Activated CD4-positive, alpha-beta T cell treated with anti-CD3 and anti-CD28 coated beads, Interleukin-2, amount 10 ng/mL, durations not matched to agents 24 days and 14 days (primary cell): ENCODE data around the gene GRID1. TPM values are rescaled to one million over a fixed set of nuclear protein-coding genes. Genes with fewer than 3 reads are reported as not detected.
A peak's percentile ranks its signal among the peaks of the same experiment; 100 is the strongest.

Source experiments
- DNase-seq: peaks from one replicate; pipeline ENCODE4 v3.0.0; 2022
- H3K27ac Mint-ChIP-seq: one replicate; pipeline ENCODE4 v1.8.0; 2022; ENCODE audit warnings: mild to moderate bottlenecking, mixed read lengths
- H3K27me3 Mint-ChIP-seq: one replicate; pipeline ENCODE4 v1.8.0; 2022; ENCODE audit warnings: mixed read lengths
- H3K36me3 Mint-ChIP-seq: one replicate; pipeline ENCODE4 v1.8.0; 2022; ENCODE audit warnings: low read depth, mild to moderate bottlenecking, mixed read lengths
- H3K4me1 Mint-ChIP-seq: one replicate; pipeline ENCODE4 v1.8.0; 2021; ENCODE audit warnings: mixed read lengths
- H3K4me3 Mint-ChIP-seq: one replicate; pipeline ENCODE4 v1.8.0; 2022; ENCODE audit warnings: mild to moderate bottlenecking, moderate library complexity, mixed read lengths
- H3K9me3 Mint-ChIP-seq: one replicate; pipeline ENCODE4 v1.8.0; 2021; ENCODE audit warnings: mixed read lengths
- intact Hi-C: fragments of 100-400 bp; cut with micrococcal nuclease; formaldehyde crosslinking; loops from one replicate; pipeline ENCODE4 v1.15.1; 2023
- total RNA-seq: library from RNA; stranded (reverse); gene quantifications from 2 replicates; pipeline ENCODE4 v1.2.3, GENCODE V29; 2022

Gene GRID1
- total RNA-seq, 1 donor from 2014 or later: not detected

DNA sequence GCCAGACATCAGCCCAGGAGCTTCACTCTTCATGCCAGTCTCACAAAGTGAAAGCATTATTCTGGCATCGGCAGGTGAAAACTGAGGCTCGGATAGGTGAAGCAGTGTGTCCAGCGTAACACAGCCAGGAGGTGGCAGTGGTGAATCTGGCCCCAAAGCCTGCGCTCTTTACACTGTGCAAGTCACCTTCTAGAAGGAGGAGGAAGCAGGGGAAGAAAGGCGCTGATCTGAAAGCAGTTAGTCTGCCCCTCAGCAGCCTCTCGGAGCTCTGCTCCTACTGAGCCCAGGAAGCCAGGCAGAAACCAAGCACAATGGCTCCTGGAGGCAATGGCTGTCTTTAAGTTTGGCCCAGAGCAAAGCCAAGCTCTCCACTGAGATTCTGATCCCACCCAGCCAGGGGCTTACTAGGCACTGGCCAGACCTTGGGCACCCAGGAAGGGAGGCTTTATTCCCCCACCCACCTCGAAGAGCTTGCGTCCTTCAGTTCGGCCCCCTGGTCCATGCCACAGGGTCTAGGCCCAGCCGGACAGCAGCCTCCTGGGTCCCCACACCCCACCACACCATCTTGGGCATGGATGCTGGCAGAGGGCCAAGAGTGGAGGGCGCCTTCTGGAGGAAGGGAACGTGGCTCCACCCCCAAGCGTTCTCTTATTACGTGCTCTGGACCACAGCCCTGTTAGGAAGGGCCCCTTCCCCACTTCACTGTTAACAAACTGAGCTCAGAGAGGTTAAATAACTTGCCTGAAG lies 104.5 kb downstream of the GRID1 start:
- intact Hi-C loops: no loop called here
- H3K9me3 Mint-ChIP-seq: no peaks in the 10 kb centered on the region
- H3K27me3 Mint-ChIP-seq: peaks cover 19% of the 10 kb centered on the region
- no peak overlapping the region for H3K4me3 Mint-ChIP-seq
- H3K4me1 Mint-ChIP-seq: no peaks in the 10 kb centered on the region
- no peaks in the 10 kb centered on the region for H3K36me3 Mint-ChIP-seq
- peak; percentile 58 for DNase-seq
- no peak overlapping the region for H3K27ac Mint-ChIP-seq

DNA sequence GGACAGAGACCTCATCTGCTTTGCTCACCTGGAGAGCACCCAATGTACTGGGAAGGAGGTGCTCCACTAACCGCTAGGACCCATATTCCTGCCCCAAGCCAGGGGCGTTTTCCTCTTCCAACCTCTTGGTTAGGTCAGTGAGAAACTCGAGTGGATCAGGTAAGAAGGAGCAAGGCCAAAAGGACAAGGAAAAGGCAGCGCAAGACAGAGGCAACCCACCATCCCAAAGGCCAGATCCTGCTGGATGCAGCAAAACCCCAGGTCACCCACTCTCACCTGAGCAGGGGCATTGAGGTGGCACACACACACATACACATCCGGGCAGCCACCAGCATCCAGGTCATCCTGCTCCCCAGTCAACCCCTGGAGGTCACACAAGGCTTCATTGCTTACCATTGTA lies 105.1 kb downstream of the GRID1 start:
- H3K9me3 Mint-ChIP-seq: no peaks in the 10 kb centered on the region
- H3K4me3 Mint-ChIP-seq: no peak overlapping the region
- H3K4me1 Mint-ChIP-seq: no peaks in the 10 kb centered on the region
- H3K27me3 Mint-ChIP-seq: peaks cover 19% of the 10 kb centered on the region
- H3K36me3 Mint-ChIP-seq: no peaks in the 10 kb centered on the region
- intact Hi-C loops: no loop called here
- no peak for DNase-seq
- H3K27ac Mint-ChIP-seq: no peak overlapping the region

DNA sequence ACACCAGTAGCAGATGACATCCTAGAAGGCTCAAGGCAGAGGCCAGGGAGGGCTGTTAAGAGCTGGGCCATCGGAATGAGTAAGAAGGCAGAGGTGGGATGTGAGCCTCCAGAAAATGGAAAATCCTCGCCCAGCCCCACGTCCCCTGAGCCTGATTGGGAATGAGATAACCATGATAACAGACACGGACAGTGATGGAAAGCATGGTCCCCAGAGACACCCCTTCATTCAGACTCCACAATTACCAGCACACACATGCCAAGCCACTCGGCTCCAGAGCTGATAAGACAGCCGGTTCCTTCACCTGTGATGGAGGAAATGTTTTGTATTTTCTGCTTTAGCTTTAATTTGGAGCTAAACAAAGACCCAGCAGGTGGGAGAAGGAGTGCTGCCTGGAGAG lies 106.0 kb downstream of the GRID1 start:
- Mint-ChIP-seq H3K4me3 (no peak overlapping the region), H3K4me1 (no peaks in the 10 kb centered on the region), H3K27me3 (peaks cover 19% of the 10 kb centered on the region), H3K9me3 (no peaks in the 10 kb centered on the region), H3K27ac (no peak overlapping the region), H3K36me3 (no peaks in the 10 kb centered on the region)
- intact Hi-C loops: no loop called here
- DNase-seq: no peak

DNA sequence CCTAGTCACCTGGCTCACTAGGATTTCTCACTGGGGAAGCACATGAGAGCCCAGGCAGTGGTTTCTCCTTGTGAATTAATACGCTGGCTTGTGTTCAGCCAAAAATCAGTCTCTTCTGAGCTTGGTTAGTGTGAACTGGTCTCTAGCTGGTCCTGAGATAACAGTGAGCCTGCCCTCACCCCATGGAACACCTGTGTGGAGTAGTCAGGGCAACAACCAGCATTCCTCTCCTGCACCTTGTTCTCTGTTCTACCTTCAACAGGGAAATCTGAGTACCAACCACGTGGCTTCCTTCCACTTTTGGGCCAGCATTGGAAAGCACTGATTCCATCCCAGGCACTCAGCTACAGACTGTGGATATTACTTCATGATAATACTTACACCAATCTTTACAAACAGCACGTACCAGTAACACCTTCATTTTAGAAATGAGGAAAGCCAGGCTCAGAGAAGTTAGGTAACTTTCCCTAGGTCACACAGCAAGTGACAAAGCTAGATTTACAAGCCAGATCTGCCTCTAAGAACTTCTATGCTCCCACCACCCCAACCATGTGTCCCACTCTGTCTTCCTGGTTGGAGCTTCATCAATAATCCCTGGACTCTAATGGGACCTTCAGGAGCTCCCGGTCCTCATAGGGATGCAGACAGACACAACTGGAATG lies 106.6 kb downstream of the GRID1 start:
- Mint-ChIP-seq H3K4me3 (no peak overlapping the region), H3K27me3 (peaks cover 18% of the 10 kb centered on the region), H3K36me3 (no peaks in the 10 kb centered on the region), H3K9me3 (no peaks in the 10 kb centered on the region), H3K4me1 (no peaks in the 10 kb centered on the region), H3K27ac (no peak overlapping the region)
- no peak for DNase-seq
- intact Hi-C loops: no loop called here

DNA sequence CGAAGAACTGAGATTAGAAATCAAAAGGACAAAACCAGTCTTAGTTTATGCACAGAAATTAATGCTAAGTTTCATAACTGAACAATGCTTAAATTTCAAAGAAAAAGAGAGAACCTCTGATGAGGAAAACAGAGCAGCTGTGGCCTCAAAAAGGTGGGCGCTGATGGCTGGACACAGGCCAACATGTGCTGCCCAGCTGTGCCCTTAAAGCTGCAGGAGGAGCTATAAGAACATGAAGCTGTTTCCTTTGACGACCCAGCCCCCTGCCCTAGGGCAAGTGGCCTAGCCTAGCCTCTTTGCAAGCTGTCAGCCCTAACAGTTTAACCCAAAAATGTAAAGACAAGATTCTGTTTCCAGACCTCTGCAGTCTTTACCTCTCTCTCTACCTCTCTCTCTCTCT lies 107.7 kb downstream of the GRID1 start:
- Mint-ChIP-seq H3K9me3 (no peaks in the 10 kb centered on the region), H3K4me1 (no peaks in the 10 kb centered on the region), H3K36me3 (no peaks in the 10 kb centered on the region), H3K27me3 (peaks cover 14% of the 10 kb centered on the region), H3K27ac (no peak overlapping the region), H3K4me3 (no peak overlapping the region)
- intact Hi-C loops: no loop called here
- no peak for DNase-seq

DNA sequence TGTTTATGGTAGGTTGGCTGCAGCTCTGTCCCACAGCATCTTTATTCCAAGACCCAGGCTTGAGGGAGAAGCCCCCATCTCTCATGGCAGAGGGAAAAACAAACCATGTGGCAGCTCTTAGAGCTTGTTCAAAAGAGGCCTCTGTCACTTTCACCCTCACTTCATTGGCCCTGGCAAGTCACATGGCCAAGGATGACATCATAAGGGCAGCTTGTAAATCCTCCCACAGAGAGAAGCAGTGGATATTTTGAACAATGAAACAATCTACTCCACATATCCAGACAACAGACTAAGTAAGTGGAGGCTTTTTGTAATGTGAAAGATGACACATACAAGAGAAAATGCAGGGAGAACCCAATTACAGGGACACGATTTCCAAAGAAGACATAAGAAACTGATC lies 108.1 kb downstream of the GRID1 start:
- Mint-ChIP-seq H3K9me3 (no peaks in the 10 kb centered on the region), H3K4me3 (no peak overlapping the region), H3K27me3 (peaks cover 13% of the 10 kb centered on the region), H3K27ac (no peak overlapping the region), H3K4me1 (no peaks in the 10 kb centered on the region), H3K36me3 (no peaks in the 10 kb centered on the region)
- intact Hi-C loops: no loop called here
- DNase-seq: no peak

DNA sequence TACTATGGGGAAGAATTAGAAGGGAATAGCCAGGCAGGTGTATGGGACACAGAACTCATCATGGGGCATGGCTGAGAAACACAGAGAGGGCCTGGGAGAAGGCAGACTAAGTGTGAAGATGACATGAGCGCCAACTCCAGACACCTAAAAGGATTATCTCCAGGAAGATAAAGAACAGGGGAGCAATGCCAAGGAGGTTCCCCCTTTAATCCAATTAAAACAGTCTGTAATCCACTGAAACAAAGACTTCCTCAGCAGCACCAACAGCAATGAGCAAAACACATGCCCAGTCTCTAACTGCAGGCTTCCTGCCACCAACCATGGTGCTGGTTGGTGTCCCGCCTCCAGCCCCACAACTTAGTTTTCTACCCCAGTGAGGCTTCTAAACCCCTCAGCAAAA lies 108.9 kb downstream of the GRID1 start:
- DNase-seq: no peak
- peaks cover 9% of the 10 kb centered on the region for H3K27me3 Mint-ChIP-seq
- intact Hi-C loops: no loop called here
- no peak overlapping the region for H3K27ac Mint-ChIP-seq
- H3K36me3 Mint-ChIP-seq: no peaks in the 10 kb centered on the region
- no peaks in the 10 kb centered on the region for H3K4me1 Mint-ChIP-seq
- no peaks in the 10 kb centered on the region for H3K9me3 Mint-ChIP-seq
- no peak overlapping the region for H3K4me3 Mint-ChIP-seq

DNA sequence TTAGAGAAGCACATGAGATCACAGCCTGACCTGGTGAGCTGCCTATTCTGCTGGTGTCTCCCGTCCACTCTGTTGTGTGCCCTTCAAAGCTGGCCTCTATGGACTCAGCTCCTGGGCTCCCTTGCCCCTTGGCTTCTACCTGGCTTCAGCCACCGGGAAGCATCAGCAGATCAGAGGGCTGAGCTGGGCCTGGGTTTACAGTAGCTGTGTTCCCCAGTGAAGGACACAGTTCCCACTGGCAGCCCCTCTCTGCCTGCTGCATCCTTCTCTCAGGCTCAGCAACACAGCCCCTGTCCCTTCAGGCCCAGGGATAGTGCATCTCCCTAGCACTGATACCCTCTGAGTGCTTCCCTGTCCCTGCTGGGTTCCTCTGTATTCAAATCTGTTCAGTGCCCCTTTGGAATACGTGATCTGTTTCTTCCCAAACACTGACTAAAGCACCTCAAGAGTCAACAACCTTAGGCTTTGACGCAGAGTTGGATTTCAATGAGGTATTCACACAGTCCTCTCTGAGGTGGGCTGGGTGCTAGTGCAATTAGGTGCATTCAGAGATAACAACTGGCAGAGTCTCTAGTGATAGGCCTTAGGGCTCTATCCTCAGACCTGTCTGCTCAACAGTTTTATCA lies 109.8 kb downstream of the GRID1 start:
- intact Hi-C loops: no loop called here
- Mint-ChIP-seq H3K4me1 (no peaks in the 10 kb centered on the region), H3K27ac (no peak overlapping the region)

DNA sequence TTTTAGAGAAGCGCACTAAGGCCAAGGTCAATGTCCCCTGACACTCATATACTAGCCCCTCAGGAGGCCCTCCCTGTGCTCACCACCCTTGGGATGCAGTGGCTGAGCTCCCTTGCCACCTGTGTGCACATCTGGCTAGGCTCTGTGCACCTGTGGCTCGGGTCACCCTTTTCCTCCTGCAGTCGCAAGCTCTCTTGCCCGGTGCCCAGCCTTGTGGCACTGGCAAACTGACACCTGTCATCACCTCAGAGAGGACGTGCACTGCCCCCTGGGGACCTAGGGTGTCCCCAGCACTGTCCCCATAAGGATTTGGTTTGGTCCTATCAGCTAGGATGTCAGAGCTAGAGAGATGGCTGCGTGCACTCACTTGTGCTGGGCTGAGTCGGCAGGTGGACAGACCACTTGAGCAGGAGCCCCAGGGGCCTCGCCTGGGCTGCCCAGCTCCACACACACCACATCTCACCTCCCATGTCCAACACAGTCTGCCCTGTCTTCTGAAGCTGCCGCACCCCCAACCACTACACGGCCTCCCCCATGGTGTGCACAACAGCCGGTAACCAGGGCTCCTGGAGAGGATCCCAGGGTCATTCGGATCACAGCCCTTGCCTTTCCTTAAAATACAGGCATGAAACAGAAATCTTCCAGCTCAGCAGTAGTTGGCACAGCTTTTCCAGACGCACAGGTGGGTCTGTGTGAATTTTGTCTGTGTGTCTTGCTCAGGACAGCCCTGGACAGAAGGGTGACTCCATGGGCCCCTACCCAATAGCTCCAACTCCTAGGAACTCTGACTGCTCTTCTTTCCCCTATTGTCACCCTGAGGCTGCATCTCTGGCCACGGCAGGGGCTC lies 111.0 kb downstream of the GRID1 start:
- no peak overlapping the region for H3K27ac Mint-ChIP-seq
- H3K27me3 Mint-ChIP-seq: peaks cover 7% of the 10 kb centered on the region
- H3K4me3 Mint-ChIP-seq: no peak overlapping the region
- no peaks in the 10 kb centered on the region for H3K36me3 Mint-ChIP-seq
- intact Hi-C loops: no loop called here
- no peaks in the 10 kb centered on the region for H3K9me3 Mint-ChIP-seq
- DNase-seq: no peak
- no peaks in the 10 kb centered on the region for H3K4me1 Mint-ChIP-seq

More for the DNA sequence above, 109.8 kb downstream of the GRID1 start:
- peaks cover 7% of the 10 kb centered on the region for H3K27me3 Mint-ChIP-seq
- DNase-seq: no peak
- no peaks in the 10 kb centered on the region for H3K36me3 Mint-ChIP-seq
- no peaks in the 10 kb centered on the region for H3K9me3 Mint-ChIP-seq
- no peak overlapping the region for H3K4me3 Mint-ChIP-seq

DNA sequence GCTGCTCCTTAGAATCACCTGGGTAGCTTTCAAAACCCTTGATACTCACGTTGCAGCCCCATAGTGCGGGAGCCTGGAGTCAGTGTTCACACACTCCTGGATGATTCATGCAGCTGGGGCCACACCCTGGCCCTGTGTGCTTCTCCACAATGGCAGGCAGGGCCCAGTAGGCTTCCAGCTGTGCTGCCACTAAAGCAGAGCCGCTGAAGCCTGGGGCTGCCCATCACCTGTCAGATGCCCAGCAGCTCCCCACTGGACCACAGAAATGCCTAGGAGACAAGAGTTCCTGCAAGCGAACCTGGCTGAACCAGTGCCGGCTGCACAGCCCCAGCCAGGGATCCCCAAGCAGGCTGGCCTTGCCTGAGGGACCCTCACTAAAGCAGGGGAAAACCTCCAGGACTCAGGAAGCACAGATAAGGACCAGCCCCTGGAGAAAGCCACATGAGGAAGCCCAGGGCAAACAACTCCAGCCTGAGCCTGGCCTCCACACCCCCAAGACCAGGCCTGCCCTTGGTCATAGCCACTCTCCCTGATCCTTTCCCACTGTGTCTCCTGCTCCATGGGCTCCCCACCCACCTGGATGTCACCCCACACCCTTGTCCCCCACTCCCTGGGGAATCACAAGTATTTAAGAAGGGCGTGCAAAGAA lies 111.9 kb downstream of the GRID1 start:
- peaks cover 6% of the 10 kb centered on the region for H3K9me3 Mint-ChIP-seq
- H3K4me1 Mint-ChIP-seq: no peaks in the 10 kb centered on the region
- no peak overlapping the region for H3K4me3 Mint-ChIP-seq
- intact Hi-C loops: no loop called here
- H3K36me3 Mint-ChIP-seq: no peaks in the 10 kb centered on the region
- H3K27me3 Mint-ChIP-seq: peaks cover 2% of the 10 kb centered on the region
- DNase-seq: no peak
- H3K27ac Mint-ChIP-seq: no peak overlapping the region

DNA sequence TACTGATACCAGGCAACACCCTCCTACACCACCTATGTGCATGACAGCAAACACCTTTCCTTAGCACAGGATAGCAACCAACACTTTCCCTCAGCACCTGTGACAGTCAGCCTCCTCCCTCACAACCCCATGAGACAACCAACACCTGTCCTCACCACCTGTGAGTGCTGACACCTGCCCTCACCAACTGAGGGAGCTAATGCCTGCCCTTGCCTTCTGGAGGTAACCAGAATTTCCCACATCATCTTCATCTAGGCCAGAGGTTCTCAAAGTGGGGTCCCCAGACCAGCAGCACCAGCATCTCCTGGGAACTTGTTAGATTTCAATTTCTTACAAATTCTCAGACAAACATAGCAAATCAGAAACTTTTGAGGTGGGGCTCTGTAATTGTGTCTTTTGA lies 112.5 kb downstream of the GRID1 start:
- Mint-ChIP-seq H3K4me3 (no peak overlapping the region), H3K27me3 (no peaks in the 10 kb centered on the region), H3K27ac (no peak overlapping the region), H3K4me1 (no peaks in the 10 kb centered on the region), H3K9me3 (peaks cover 6% of the 10 kb centered on the region), H3K36me3 (no peaks in the 10 kb centered on the region)
- DNase-seq: no peak
- intact Hi-C loops: no loop called here

DNA sequence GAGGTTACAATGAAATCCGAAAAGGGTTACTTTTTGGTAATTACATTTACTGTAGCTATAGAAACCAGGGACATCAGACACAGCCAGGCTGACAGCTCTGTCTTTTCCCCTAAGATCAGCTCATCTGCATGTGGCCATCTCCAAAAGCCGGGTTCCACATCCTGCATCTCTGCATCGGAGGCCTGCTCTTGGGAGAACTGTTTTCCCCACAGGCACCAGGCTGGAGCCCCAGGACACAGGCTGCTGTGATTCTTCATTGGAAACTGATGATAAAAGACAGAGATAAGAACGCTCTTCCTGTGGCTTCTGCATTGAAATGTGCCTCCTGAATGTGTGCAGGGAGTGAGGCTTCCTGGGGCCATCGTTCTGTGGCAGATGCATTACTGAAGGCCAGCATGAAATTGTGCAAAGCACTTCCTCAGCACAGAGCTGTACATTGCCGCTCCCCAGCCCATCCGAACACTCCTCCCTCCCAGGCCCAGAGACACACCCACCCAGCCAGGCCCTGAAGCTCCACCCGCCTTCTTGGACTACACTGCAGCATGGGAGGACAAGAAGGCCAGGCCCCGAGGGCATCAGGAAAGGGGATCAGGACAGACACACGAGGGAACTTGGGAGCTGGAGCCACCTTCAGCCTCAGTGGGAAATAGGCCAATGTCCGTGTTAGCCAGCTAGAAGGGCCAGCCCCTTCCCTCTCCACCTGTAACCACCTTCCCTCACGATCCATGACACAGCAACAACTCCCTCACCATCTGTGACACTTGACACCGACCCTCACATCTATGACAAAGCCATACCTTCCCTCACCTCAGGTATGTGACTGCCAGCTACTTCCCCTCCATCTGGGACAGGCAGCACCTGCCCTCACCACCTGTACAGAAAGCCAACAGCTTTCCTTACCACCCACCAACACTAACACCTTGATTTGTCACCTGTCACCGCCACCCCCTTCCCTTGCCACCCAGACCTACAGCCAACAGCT lies 113.2 kb downstream of the GRID1 start:
- H3K4me1 Mint-ChIP-seq: no peaks in the 10 kb centered on the region
- H3K4me3 Mint-ChIP-seq: no peak overlapping the region
- H3K27ac Mint-ChIP-seq: no peak overlapping the region
- H3K27me3 Mint-ChIP-seq: no peaks in the 10 kb centered on the region
- intact Hi-C loops: no loop called here
- peaks cover 6% of the 10 kb centered on the region for H3K9me3 Mint-ChIP-seq
- H3K36me3 Mint-ChIP-seq: no peaks in the 10 kb centered on the region
- no peak for DNase-seq

DNA sequence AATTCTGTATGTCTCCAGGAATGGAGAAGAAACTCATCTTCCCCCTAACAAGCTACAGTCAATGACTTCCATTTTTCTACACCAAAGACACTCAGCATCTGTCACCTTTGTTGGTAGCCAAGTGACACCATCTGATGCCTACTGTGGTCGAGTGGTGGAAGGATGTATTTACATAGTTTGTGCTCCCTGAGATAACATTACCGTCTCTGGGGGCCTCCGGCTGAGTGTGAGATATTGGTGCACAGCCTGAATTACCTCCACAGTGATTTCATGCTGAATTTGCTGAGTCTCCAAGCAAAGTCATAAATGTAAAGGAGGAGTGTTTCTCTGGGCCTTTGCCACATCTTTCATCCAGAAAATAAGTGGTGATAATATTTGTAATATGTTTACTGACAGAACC lies 114.0 kb downstream of the GRID1 start:
- intact Hi-C loops: no loop called here
- Mint-ChIP-seq H3K4me3 (no peak overlapping the region), H3K27ac (no peak overlapping the region), H3K36me3 (no peaks in the 10 kb centered on the region), H3K4me1 (no peaks in the 10 kb centered on the region), H3K27me3 (no peaks in the 10 kb centered on the region), H3K9me3 (peaks cover 6% of the 10 kb centered on the region)
- no peak for DNase-seq
